Osteocyte (in vitro differentiated cells): Measurements from ENCODE around the gene TLR1. TPM values are rescaled to one million over a fixed set of nuclear protein-coding genes. Genes with fewer than 3 reads are reported as not detected.

ENCODE experiments used
- DNase-seq: peaks from one replicate; pipeline ENCODE4 v3.0.0; 2021; ENCODE audit warnings: mixed read lengths; ENCODE audit not compliant: unreplicated experiment; ENCODE audit errors: extremely low spot score
- H3K27ac Mint-ChIP-seq: one replicate; pipeline ENCODE4 v1.8.0; 2021; ENCODE audit warnings: mild to moderate bottlenecking, mixed read lengths; ENCODE audit not compliant: unreplicated experiment
- H3K27me3 Mint-ChIP-seq: one replicate; pipeline ENCODE4 v1.8.0; 2021; ENCODE audit warnings: mixed read lengths; ENCODE audit not compliant: unreplicated experiment
- H3K36me3 Mint-ChIP-seq: one replicate; pipeline ENCODE4 v1.8.0; 2021; ENCODE audit warnings: mixed read lengths; ENCODE audit not compliant: unreplicated experiment
- H3K4me1 Mint-ChIP-seq: one replicate; pipeline ENCODE4 v1.8.0; 2021; ENCODE audit warnings: mixed read lengths; ENCODE audit not compliant: unreplicated experiment
- H3K4me3 Mint-ChIP-seq: one replicate; pipeline ENCODE4 v1.8.0; 2021; ENCODE audit warnings: mild to moderate bottlenecking, moderate library complexity, mixed read lengths; ENCODE audit not compliant: unreplicated experiment
- H3K9me3 Mint-ChIP-seq: one replicate; pipeline ENCODE4 v1.8.0; 2021; ENCODE audit warnings: mixed read lengths; ENCODE audit not compliant: unreplicated experiment
- CTCF ChIP-seq: fragments of 200-600 bp; sonication (generic); IDR thresholded peaks from 2 replicates; pipeline ENCODE4 v1.5.0; 2021; ENCODE audit warnings: antibody characterized with exemption, mild to moderate bottlenecking, moderate library complexity
- total RNA-seq: library from RNA; stranded (reverse); gene quantifications from 2 replicates; pipeline ENCODE4 v1.2.1, GENCODE V29; 2021

Gene TLR1
- total RNA-seq, 1 donor from 2014 or later: 0.48 TPM

GRCh38 chr4:38805530-38806145 is 1.0 kb upstream of the TLR1 start:
- Mint-ChIP-seq H3K4me1 (peaks cover 20% of the 10 kb centered on the region), H3K4me3 (no peak overlapping the region), H3K36me3 (no peaks in the 10 kb centered on the region), H3K27me3 (no peaks in the 10 kb centered on the region), H3K9me3 (no peaks in the 10 kb centered on the region), H3K27ac (peak overlapping the region; percentile 11)
- DNase-seq: no peak
- no peak for TF ChIP-seq CTCF

- peak overlapping the region; percentile 75 for H3K27ac Mint-ChIP-seq
Observed at GRCh38 chr4:38803833-38804653, 548 bp downstream of the TLR1 start.

GRCh38 chr4:38802561-38803355 is 1.8 kb downstream of the TLR1 start:
- no peaks in the 10 kb centered on the region for H3K36me3 Mint-ChIP-seq
- no peak overlapping the region for H3K4me3 Mint-ChIP-seq
- DNase-seq: no peak
- H3K4me1 Mint-ChIP-seq: peaks cover 20% of the 10 kb centered on the region
- TF ChIP-seq CTCF: no peak
- H3K27me3 Mint-ChIP-seq: no peaks in the 10 kb centered on the region
- H3K27ac Mint-ChIP-seq: no peak overlapping the region
- H3K9me3 Mint-ChIP-seq: no peaks in the 10 kb centered on the region

More at GRCh38 chr4:38803833-38804653, 548 bp downstream of the TLR1 start:
- TF ChIP-seq CTCF: no peak
- H3K9me3 Mint-ChIP-seq: no peaks in the 10 kb centered on the region
- no peak for DNase-seq
- peaks cover 20% of the 10 kb centered on the region for H3K4me1 Mint-ChIP-seq
- no peaks in the 10 kb centered on the region for H3K27me3 Mint-ChIP-seq
- no peaks in the 10 kb centered on the region for H3K36me3 Mint-ChIP-seq
- no peak overlapping the region for H3K4me3 Mint-ChIP-seq

GRCh38 chr4:38800961-38801450 is 3.6 kb downstream of the TLR1 start:
- H3K9me3 Mint-ChIP-seq: no peaks in the 10 kb centered on the region
- no peaks in the 10 kb centered on the region for H3K27me3 Mint-ChIP-seq
- no peak overlapping the region for H3K27ac Mint-ChIP-seq
- no peak for TF ChIP-seq CTCF
- no peak for DNase-seq
- H3K4me1 Mint-ChIP-seq: peaks cover 20% of the 10 kb centered on the region
- no peak overlapping the region for H3K4me3 Mint-ChIP-seq
- H3K36me3 Mint-ChIP-seq: no peaks in the 10 kb centered on the region
